ENCODE results near the gene SLC66A2.

DNA sequence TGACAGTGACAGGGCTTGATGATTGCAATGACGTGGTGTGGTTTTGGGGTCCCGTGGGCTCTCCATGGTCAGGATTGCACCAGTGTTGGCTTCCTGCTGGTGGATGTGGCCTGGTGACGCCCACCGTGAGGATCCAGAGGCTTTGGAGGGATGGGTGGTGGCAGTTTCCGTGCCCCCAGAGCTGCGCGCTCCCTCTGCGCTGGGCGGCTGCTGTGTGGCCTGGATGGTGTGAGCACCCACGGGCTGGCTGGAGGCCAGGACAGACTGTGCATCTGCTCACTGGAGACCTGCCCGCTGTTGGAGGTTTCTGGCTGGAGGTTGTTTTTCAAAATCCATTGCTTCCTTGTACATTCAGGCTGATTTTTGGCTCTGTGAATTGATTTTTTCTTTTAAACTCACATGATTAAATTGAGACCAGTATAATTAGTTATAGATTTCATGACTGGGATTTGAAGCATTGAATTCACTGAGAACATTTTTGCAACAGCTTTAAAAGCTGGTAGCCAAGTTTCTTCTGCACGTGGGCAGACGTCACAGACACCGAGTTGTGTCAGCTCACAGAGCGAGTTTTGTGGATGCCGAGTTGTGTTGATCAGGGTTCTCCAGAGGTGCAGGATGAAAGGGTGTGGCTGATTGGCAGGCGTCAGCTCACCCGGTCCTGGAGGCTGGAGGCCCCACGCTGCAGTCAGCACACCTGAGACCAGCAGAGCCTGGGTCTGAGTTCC is 81.0 kb downstream of the SLC66A2 start:
- TF ChIP-seq, protein P1, sequence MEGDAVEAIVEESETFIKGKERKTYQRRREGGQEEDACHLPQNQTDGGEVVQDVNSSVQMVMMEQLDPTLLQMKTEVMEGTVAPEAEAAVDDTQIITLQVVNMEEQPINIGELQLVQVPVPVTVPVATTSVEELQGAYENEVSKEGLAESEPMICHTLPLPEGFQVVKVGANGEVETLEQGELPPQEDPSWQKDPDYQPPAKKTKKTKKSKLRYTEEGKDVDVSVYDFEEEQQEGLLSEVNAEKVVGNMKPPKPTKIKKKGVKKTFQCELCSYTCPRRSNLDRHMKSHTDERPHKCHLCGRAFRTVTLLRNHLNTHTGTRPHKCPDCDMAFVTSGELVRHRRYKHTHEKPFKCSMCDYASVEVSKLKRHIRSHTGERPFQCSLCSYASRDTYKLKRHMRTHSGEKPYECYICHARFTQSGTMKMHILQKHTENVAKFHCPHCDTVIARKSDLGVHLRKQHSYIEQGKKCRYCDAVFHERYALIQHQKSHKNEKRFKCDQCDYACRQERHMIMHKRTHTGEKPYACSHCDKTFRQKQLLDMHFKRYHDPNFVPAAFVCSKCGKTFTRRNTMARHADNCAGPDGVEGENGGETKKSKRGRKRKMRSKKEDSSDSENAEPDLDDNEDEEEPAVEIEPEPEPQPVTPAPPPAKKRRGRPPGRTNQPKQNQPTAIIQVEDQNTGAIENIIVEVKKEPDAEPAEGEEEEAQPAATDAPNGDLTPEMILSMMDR (IDR thresholded peaks at IDR 0.05) = no peak
- TF ChIP-seq POLR2A (IDR thresholded peaks at IDR 0.05) = no peak
